Left hindlimb (tissue), 1 donor: ENCODE data around the gene MAD2L1BP.

Experiments used
- DNase-seq: peaks from one replicate; pipeline ENCODE4 v3.0.0-alpha.2; 2018

Gene MAD2L1BP

DNA sequence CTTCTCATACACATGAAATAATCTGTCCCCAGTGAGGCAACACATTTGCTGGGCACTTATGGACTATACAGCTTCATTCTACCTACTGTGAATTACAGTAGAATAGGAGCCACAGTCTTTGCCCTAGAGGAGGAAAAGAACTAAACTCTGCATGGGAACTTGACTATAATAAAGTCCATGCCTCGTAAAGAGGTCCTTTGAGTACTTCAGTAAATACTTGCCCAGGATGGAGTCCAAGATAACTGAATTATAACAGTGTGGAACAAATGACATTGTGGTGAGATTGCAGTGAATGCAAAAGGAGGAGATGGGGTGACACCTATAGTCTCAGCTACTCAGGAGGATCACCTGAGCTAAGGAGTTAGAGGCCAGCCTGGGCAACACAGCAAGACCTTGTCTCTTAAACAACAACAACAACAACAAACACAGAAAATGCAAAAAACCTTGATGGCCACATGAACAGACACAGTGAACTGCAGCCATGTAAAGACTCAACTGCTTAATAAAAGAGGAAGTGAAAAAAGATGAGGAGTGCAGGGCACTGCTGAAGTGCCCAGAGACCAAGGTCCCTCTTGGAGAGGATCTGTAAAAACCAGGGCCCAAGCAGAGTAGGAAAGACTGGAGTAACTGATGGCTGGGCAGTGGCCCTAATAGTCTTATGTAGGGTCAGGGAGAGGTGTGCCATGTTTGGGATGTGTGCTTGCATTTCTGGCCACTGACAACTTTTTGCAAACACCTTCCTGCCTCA, 48.2 kb downstream of the MAD2L1BP start:
- DNase-seq: no peak

DNA sequence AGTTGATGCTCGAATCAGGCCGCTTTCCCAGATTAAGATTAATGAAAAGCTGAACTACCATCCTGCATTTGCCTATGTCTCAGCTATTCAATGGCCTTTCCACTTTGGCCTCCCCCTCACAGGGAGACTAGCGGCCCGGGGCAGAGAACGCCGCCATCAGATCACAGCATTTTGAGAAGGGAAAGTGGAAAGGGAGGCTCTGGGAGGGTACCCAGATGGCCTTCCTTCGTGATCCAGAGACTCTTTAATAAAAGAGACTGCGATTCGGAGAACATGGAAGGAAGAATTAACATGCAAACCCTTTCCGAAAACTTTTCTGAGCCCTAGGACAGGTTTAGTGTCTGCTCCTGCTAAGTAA, 51.4 kb downstream of the MAD2L1BP start:
- DNase-seq: no peak

- peak; percentile 85 for DNase-seq
These were observed 52.1 kb downstream of the MAD2L1BP start, which contains the start of gene MRPS18A for GRCh38 chr6:43687437-43688347. Gene MRPS18A (minus strand): TSS chr6:43687791. CDS start chr6:43687779, 12 bp downstream.

- no peak for DNase-seq
These were observed 53.8 kb downstream of the MAD2L1BP start for GRCh38 chr6:43689421-43689820.
